HCT116 (cell line): Measurements from ENCODE around the gene CRIP2. TPM values are rescaled to one million over a fixed set of nuclear protein-coding genes. Genes with fewer than 3 reads are reported as not detected.

Source experiments
- ATAC-seq: fragments of 200-7000 bp; cut with Tn5 transposase; 2 replicates; pipeline ENCODE4 v1.9.1; 2020; ENCODE audit warnings: mild to moderate bottlenecking, moderate library complexity
- BruUV-seq: library from RNA; stranded (reverse); fragments of 400-500 nt; replicated peaks from 2 replicates; lab custom pipeline; 2021; lab: Mats Ljungman, UMichigan
- CTCF ChIA-PET: fragments of 300-600 bp; sonication (Branson Sonifier 250); formaldehyde crosslinking; loops from one replicate; lab custom pipeline; 2021; ENCODE audit warnings: antibody characterized with exemption; lab: Charles Lee
- POLR2A ChIA-PET: fragments of 300-600, 350-600 bp; sonication (Branson Sonifier 250); formaldehyde crosslinking; loops from one replicate; lab custom pipeline; 2021; ENCODE audit warnings: antibody characterized with exemption; lab: Charles Lee
- RAD21 ChIA-PET, 2 experiments: fragments of 300-600 bp; sonication (Branson Sonifier 250); formaldehyde crosslinking; loops; one replicate each; lab custom pipeline; 2023; ENCODE audit warnings: low total read pairs in 2 of 2; ENCODE audit not compliant: uncharacterized antibody in 2 of 2, unreplicated experiment in 2 of 2, low non-redundant PET in 1 of 2; lab: Charles Lee
- DNase-seq: peaks from one replicate; pipeline ENCODE4 v3.0.0-alpha.2; 2010; ENCODE audit warnings: low read depth, low spot score
- H2AFZ ChIP-seq: fragments of 200-600 bp; shearing (Covaris generic), sonication (generic); 2 replicates; pipeline ENCODE4 v1.6.1; 2017; ENCODE audit warnings: low read depth, mixed run types, mixed read lengths, antibody characterized with exemption, low read length; ENCODE audit not compliant: poor library complexity, severe bottlenecking
- H3K27ac ChIP-seq: 2 replicates; pipeline ENCODE4 v1.5.1; 2012; ENCODE audit warnings: low read depth, low read length
- H3K27me3 ChIP-seq: fragments of 200-600 bp; sonication (generic); 2 replicates; pipeline ENCODE4 v1.6.1; 2016; ENCODE audit warnings: mixed run types, low read length, mixed read lengths; ENCODE audit not compliant: insufficient read depth
- H3K36me3 ChIP-seq, 2 experiments: fragments of 200-500 bp in 1 of 2; fragments of 200-600 bp in 1 of 2; sonication (Bioruptor generic) in 1 of 2; sonication (generic) in 1 of 2; 2 replicates each; pipeline versions ENCODE4 v1.5.1 to v1.6.1; 2014 to 2016; ENCODE audit warnings: low read length in 2 of 2, inconsistent platforms in 1 of 2, mixed read lengths in 1 of 2, mixed run types in 1 of 2; ENCODE audit not compliant: insufficient read depth in 2 of 2, control insufficient read depth in 1 of 2
- H3K4me1 ChIP-seq, 2 experiments: fragments of 200-600 bp in 1 of 2; sonication (generic) in 1 of 2; 2 replicates each; pipeline versions ENCODE4 v1.5.1 to v1.6.1; 2012 to 2017; ENCODE audit warnings: low read length in 2 of 2, inconsistent platforms in 1 of 2, mild to moderate bottlenecking in 1 of 2, mixed read lengths in 1 of 2, mixed run types in 1 of 2, moderate library complexity in 1 of 2; ENCODE audit not compliant: insufficient read depth in 2 of 2, control insufficient read depth in 1 of 2
- H3K4me2 ChIP-seq: fragments of 200-600 bp; sonication (generic); 2 replicates; pipeline ENCODE4 v1.6.1; 2017; ENCODE audit warnings: mixed run types, low read length, mixed read lengths
- H3K4me3 ChIP-seq, 2 experiments: fragments of 200-600 bp in 1 of 2; sonication (generic) in 1 of 2; replicated peaks in 1 of 2; 2 replicates each; pipeline ENCODE4 v1.5.1; 2011 to 2016; ENCODE audit warnings: low read length in 2 of 2, control low read depth in 1 of 2, low read depth in 1 of 2, mild to moderate bottlenecking in 1 of 2, mixed read lengths in 1 of 2, mixed run types in 1 of 2
- H3K79me2 ChIP-seq: fragments of 200-600 bp; sonication (generic); 2 replicates; pipeline ENCODE4 v1.6.1; 2017; ENCODE audit warnings: mild to moderate bottlenecking, mixed run types, low read length, moderate library complexity, mixed read lengths; ENCODE audit not compliant: insufficient read depth
- H3K9ac ChIP-seq: fragments of 200-600 bp; sonication (generic); 2 replicates; pipeline ENCODE4 v1.6.1; 2016; ENCODE audit warnings: low read length, mixed read lengths
- H3K9me2 ChIP-seq: fragments of 200-600 bp; sonication (generic), shearing (Covaris generic); 2 replicates; pipeline ENCODE4 v1.6.1; 2017; ENCODE audit warnings: mixed run types, mild to moderate bottlenecking, moderate library complexity; ENCODE audit not compliant: insufficient read depth
- H3K9me3 ChIP-seq, 2 experiments: fragments of 200-500 bp in 1 of 2; fragments of 200-600 bp in 1 of 2; sonication (Bioruptor generic) in 1 of 2; sonication (generic) in 1 of 2; 2 replicates each; pipeline ENCODE4 v1.6.1; 2014 to 2017; ENCODE audit warnings: low read length in 2 of 2, mixed read lengths in 2 of 2, inconsistent platforms in 1 of 2, low read depth in 1 of 2, mild to moderate bottlenecking in 1 of 2, mixed run types in 1 of 2, moderate library complexity in 1 of 2; ENCODE audit not compliant: control insufficient read depth in 1 of 2, insufficient read depth in 1 of 2
- H4K20me1 ChIP-seq: fragments of 200-600 bp; sonication (generic), shearing (Covaris generic); 2 replicates; pipeline ENCODE4 v1.6.1; 2017; ENCODE audit warnings: mixed run types, mild to moderate bottlenecking, moderate library complexity; ENCODE audit not compliant: insufficient read depth
- CEBPB ChIP-seq: IDR thresholded peaks from 2 replicates; pipeline ENCODE4 v1.6.1; 2012; ENCODE audit warnings: low read depth
- EGR1 ChIP-seq: IDR thresholded peaks from 2 replicates; pipeline ENCODE4 v1.6.1; 2012; ENCODE audit warnings: low read depth
- ELF1 ChIP-seq: IDR thresholded peaks from 2 replicates; pipeline ENCODE4 v1.6.1; 2012; ENCODE audit warnings: low read depth, borderline replicate concordance
- EZH2 ChIP-seq: fragments of 200-600 bp; sonication (generic); IDR thresholded peaks from 2 replicates; pipeline ENCODE4 v1.6.1; 2017; ENCODE audit warnings: antibody characterized with exemption, mixed run types
- EZH2phosphoT487 ChIP-seq: fragments of 200-600 bp; IDR thresholded peaks from 2 replicates; pipeline ENCODE4 v1.6.1; 2018; ENCODE audit warnings: antibody characterized with exemption, borderline replicate concordance
- FOSL1 ChIP-seq: IDR thresholded peaks from 2 replicates; pipeline ENCODE4 v1.6.1; 2012; ENCODE audit warnings: low read depth
- JUND ChIP-seq: IDR thresholded peaks from 2 replicates; pipeline ENCODE4 v1.6.1; 2012
- POLR2A ChIP-seq: IDR thresholded peaks from 2 replicates; pipeline ENCODE4 v1.7.0; 2011; ENCODE audit warnings: borderline replicate concordance; ENCODE audit not compliant: insufficient read depth, insufficient read length; ENCODE audit errors: extremely low read depth
- POLR2AphosphoS5 ChIP-seq: IDR thresholded peaks from 2 replicates; pipeline ENCODE4 v1.6.1; 2011; ENCODE audit warnings: mild to moderate bottlenecking, low read depth, low read length, moderate library complexity
- RAD21 ChIP-seq: IDR thresholded peaks from 2 replicates; pipeline ENCODE4 v1.6.1; 2012; ENCODE audit warnings: low read depth, mild to moderate bottlenecking
- SIN3A ChIP-seq: IDR thresholded peaks from 2 replicates; pipeline ENCODE4 v1.6.1; 2012; ENCODE audit warnings: low read depth
- SP1 ChIP-seq: IDR thresholded peaks from 2 replicates; pipeline ENCODE4 v1.6.1; 2012; ENCODE audit warnings: low read depth
- SRF ChIP-seq: IDR thresholded peaks from 2 replicates; pipeline ENCODE4 v1.6.1; 2012; ENCODE audit warnings: low read depth
- TCF7L2 ChIP-seq: IDR thresholded peaks from 2 replicates; pipeline ENCODE4 v1.7.0; 2011; ENCODE audit warnings: borderline replicate concordance, inconsistent platforms; ENCODE audit not compliant: insufficient read depth, insufficient read length; ENCODE audit errors: extremely low read depth
- YY1 ChIP-seq: IDR thresholded peaks from 2 replicates; pipeline ENCODE4 v1.6.1; 2011; ENCODE audit warnings: low read length, low read depth, moderate library complexity, mild to moderate bottlenecking; ENCODE audit not compliant: insufficient replicate concordance; ENCODE audit errors: extremely low read depth
- ZFX ChIP-seq: fragments of 450-650 bp; IDR thresholded peaks from 2 replicates; pipeline ENCODE4 v1.6.1; 2017
- ZNF274 ChIP-seq: fragments of 200-500 bp; sonication (Bioruptor generic); IDR thresholded peaks from 2 replicates; pipeline ENCODE4 v1.6.1; 2014; ENCODE audit warnings: mild to moderate bottlenecking, low read depth, low read length, inconsistent platforms
- intact Hi-C: fragments of 100-400 bp; cut with micrococcal nuclease; formaldehyde crosslinking; loops from 2 replicates; pipeline ENCODE4 v1.10.0; 2022
- total RNA-seq: library from RNA; stranded (reverse); gene quantifications from one replicate; pipeline ENCODE4 v1.2.1, GENCODE V29; 2021; ENCODE audit not compliant: unreplicated experiment
- TF ChIP-seq, protein P1 (sequence below): IDR thresholded peaks from 2 replicates; pipeline ENCODE4 v1.6.1; 2012
- TF ChIP-seq, protein P2 (sequence below): IDR thresholded peaks from 2 replicates; pipeline ENCODE4 v1.6.1; 2012; ENCODE audit warnings: low read depth
- TF ChIP-seq, protein P3 (sequence below), 3 experiments: fragments of 200-600 bp in 1 of 3; sonication (generic) in 1 of 3; IDR thresholded peaks in 2 of 3; conservative IDR thresholded peaks in 1 of 3; 2 replicates each; pipeline ENCODE4 v1.5.1; 2012 to 2017; ENCODE audit warnings: low read depth in 2 of 3, low read length in 2 of 3, antibody characterized with exemption in 1 of 3, borderline replicate concordance in 1 of 3, control low read depth in 1 of 3, mild to moderate bottlenecking in 1 of 3, mixed read lengths in 1 of 3, mixed run types in 1 of 3, moderate library complexity in 1 of 3; ENCODE audit not compliant: insufficient read depth in 1 of 3

The CRIP2 gene
- total RNA-seq, 1 experiment from 2014 or later = 31.1 TPM

DNA sequence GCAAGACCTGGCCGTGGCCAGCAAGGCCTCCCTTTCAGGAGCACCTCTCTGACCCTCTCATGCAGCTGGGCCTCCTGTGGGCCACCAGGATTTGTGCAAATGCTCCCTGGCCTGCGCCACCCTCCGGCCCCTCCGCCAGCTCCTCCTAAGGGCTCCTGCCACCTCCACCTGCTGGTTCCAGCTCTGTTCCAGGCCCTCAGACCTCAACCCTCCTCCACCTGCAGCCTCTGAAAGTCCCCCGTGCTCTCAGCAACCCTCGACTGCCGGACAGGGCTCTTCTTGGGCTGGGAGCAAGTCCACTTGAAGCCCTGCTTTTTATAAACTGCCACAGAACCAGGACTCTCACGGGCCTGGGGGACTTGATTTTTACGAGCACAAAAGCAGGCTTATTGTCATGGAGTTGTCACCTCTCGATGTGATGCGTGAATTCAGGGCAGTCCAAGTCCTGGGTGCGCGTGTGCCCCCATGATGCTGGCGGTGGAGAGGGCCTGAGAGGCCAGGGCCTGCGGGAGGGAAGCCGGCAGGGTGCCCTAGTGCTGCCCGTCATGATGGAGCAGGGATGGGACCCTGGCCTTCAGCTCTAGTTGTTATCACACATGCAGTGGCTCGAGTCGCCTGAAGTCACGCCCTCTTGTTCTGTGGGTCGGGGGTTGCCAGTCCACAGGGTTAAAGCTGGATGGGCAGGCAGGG, 25.6 kb downstream of the CRIP2 start:
- Histone ChIP-seq H3K9me2 (no peaks in the 10 kb centered on the region), H3K36me3 (no peaks in the 10 kb centered on the region), H3K79me2 (no peaks in the 10 kb centered on the region), H3K4me3 (no peak overlapping the region), H3K4me2 (no peak overlapping the region), H3K4me1 (no peaks in the 10 kb centered on the region), H3K27ac (no peak overlapping the region), H3K9me3 (no peaks in the 10 kb centered on the region), H4K20me1 (no peaks in the 10 kb centered on the region), H3K27me3 (no peaks in the 10 kb centered on the region), H2AFZ (no peak overlapping the region), H3K9ac (no peak overlapping the region)
- no TSS peak for BruUV-seq
- DNase-seq (no peak), ATAC-seq (no peak)
- RAD21 ChIA-PET = no interaction called here
- CTCF ChIA-PET = no interaction called here
- TF ChIP-seq, protein P1, sequence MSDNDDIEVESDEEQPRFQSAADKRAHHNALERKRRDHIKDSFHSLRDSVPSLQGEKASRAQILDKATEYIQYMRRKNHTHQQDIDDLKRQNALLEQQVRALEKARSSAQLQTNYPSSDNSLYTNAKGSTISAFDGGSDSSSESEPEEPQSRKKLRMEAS = no peak
- TF ChIP-seq, protein P2, sequence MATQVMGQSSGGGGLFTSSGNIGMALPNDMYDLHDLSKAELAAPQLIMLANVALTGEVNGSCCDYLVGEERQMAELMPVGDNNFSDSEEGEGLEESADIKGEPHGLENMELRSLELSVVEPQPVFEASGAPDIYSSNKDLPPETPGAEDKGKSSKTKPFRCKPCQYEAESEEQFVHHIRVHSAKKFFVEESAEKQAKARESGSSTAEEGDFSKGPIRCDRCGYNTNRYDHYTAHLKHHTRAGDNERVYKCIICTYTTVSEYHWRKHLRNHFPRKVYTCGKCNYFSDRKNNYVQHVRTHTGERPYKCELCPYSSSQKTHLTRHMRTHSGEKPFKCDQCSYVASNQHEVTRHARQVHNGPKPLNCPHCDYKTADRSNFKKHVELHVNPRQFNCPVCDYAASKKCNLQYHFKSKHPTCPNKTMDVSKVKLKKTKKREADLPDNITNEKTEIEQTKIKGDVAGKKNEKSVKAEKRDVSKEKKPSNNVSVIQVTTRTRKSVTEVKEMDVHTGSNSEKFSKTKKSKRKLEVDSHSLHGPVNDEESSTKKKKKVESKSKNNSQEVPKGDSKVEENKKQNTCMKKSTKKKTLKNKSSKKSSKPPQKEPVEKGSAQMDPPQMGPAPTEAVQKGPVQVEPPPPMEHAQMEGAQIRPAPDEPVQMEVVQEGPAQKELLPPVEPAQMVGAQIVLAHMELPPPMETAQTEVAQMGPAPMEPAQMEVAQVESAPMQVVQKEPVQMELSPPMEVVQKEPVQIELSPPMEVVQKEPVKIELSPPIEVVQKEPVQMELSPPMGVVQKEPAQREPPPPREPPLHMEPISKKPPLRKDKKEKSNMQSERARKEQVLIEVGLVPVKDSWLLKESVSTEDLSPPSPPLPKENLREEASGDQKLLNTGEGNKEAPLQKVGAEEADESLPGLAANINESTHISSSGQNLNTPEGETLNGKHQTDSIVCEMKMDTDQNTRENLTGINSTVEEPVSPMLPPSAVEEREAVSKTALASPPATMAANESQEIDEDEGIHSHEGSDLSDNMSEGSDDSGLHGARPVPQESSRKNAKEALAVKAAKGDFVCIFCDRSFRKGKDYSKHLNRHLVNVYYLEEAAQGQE = no peak
- TF ChIP-seq, protein P3, sequence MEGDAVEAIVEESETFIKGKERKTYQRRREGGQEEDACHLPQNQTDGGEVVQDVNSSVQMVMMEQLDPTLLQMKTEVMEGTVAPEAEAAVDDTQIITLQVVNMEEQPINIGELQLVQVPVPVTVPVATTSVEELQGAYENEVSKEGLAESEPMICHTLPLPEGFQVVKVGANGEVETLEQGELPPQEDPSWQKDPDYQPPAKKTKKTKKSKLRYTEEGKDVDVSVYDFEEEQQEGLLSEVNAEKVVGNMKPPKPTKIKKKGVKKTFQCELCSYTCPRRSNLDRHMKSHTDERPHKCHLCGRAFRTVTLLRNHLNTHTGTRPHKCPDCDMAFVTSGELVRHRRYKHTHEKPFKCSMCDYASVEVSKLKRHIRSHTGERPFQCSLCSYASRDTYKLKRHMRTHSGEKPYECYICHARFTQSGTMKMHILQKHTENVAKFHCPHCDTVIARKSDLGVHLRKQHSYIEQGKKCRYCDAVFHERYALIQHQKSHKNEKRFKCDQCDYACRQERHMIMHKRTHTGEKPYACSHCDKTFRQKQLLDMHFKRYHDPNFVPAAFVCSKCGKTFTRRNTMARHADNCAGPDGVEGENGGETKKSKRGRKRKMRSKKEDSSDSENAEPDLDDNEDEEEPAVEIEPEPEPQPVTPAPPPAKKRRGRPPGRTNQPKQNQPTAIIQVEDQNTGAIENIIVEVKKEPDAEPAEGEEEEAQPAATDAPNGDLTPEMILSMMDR (IDR thresholded peaks at IDR 0.05 in 2 of 3, conservative IDR thresholded peaks at IDR 0.05 in 1 of 3; ENCODE audit: borderline replicate concordance in 1 of 3, insufficient read depth in 1 of 3, low read depth in 2 of 3, low read length in 2 of 3) = no peak
- no peak for TF ChIP-seq SP1
- no peak for TF ChIP-seq POLR2AphosphoS5
- TF ChIP-seq TCF7L2 = no peak
- no peak for TF ChIP-seq SIN3A
- no peak for TF ChIP-seq EZH2phosphoT487
- no peak for TF ChIP-seq ZNF274
- TF ChIP-seq EGR1 = no peak
- no peak for TF ChIP-seq ZFX
- no peak for TF ChIP-seq POLR2A
- no peak for TF ChIP-seq RAD21
- TF ChIP-seq ELF1 = no peak
- no peak for TF ChIP-seq CEBPB
- TF ChIP-seq FOSL1 = no peak
- no peak for TF ChIP-seq JUND
- no peak for TF ChIP-seq YY1
- no peak for TF ChIP-seq SRF
- TF ChIP-seq EZH2 = no peak
- POLR2A ChIA-PET = no interaction called here
- intact Hi-C loops = no loop called here
